ENCODE data around the gene CLCN1.

The CLCN1 gene

GRCh38 chr7:143347950-143348349 is 32.0 kb downstream of the CLCN1 start:
- DNase-seq (ENCODE audit: low spot score), result no peak
- Histone ChIP-seq H3K27ac (no peak overlapping the region), H3K4me3 (no peak overlapping the region)
- no peak for TF ChIP-seq CTCF (IDR thresholded peaks at IDR 0.05)

GRCh38 chr7:143351060-143351459 is 35.1 kb downstream of the CLCN1 start:
- TF ChIP-seq CTCF (IDR thresholded peaks at IDR 0.05), result no peak
- Histone ChIP-seq H3K27ac (no peak overlapping the region), H3K4me3 (no peak overlapping the region)
- DNase-seq (ENCODE audit: low spot score), result no peak

- no peak for TF ChIP-seq CTCF (IDR thresholded peaks at IDR 0.05)
- no peak overlapping the region for H3K27ac ChIP-seq
- no peak for DNase-seq (ENCODE audit: low spot score)
- H3K4me3 ChIP-seq, result no peak overlapping the region
Measured at GRCh38 chr7:143351574-143351973, 35.7 kb downstream of the CLCN1 start.

GRCh38 chr7:143352531-143353002 is 36.7 kb downstream of the CLCN1 start:
- DNase-seq (ENCODE audit: low spot score), result no peak
- no peak for TF ChIP-seq CTCF (IDR thresholded peaks at IDR 0.05)
- Histone ChIP-seq H3K27ac (no peak overlapping the region), H3K4me3 (no peak overlapping the region)

- no peak overlapping the region for H3K27ac ChIP-seq
- DNase-seq (ENCODE audit: low spot score), result no peak
- no peak overlapping the region for H3K4me3 ChIP-seq
- TF ChIP-seq CTCF (IDR thresholded peaks at IDR 0.05), result no peak
Measured at GRCh38 chr7:143354376-143354775, 38.5 kb downstream of the CLCN1 start.

- no peak overlapping the region for H3K27ac ChIP-seq
- no peak overlapping the region for H3K4me3 ChIP-seq
- TF ChIP-seq CTCF (IDR thresholded peaks at IDR 0.05), result no peak
- DNase-seq (ENCODE audit: low spot score), result no peak
Measured at GRCh38 chr7:143354965-143355364, 39.1 kb downstream of the CLCN1 start.

GRCh38 chr7:143355450-143356385 is 39.8 kb downstream of the CLCN1 start:
- no peak overlapping the region for H3K4me3 ChIP-seq
- no peak overlapping the region for H3K27ac ChIP-seq
- TF ChIP-seq CTCF (IDR thresholded peaks at IDR 0.05), result no peak
- DNase-seq (ENCODE audit: low spot score), result no peak
